Measurements from ENCODE around the gene MAP1LC3B. TPM values are rescaled to one million over a fixed set of nuclear protein-coding genes. Genes with fewer than 3 reads are reported as not detected.

MAP1LC3B gene
- total RNA-seq, 1 experiment from 2014 or later: 75.2 TPM

- CTCF ChIA-PET: no interaction called here
- no peak for ATAC-seq
- no peak for DNase-seq (ENCODE audit: low read depth, low spot score)
- in situ Hi-C loops (cut with HindIII; ENCODE audit: low pct_unique_long_range_greater_than_20kb, low sequenced_read_pairs) (no loop called here), intact Hi-C loops (cut with micrococcal nuclease; ENCODE audit: unreplicated experiment) (no loop called here)
- POLR2A ChIA-PET: no interaction called here
- Histone ChIP-seq H3K36me3 (ENCODE audit: control insufficient read depth, insufficient read depth, low read length) (peaks cover 23% of the 10 kb centered on the region), H3K27me3 (ENCODE audit: control insufficient read depth, insufficient read depth, low read length) (no peaks in the 10 kb centered on the region), H3K4me1 (ENCODE audit: control insufficient read depth, insufficient read depth, low read length) (no peaks in the 10 kb centered on the region), H3K27ac (ENCODE audit: low read length) (no peak overlapping the region), H3K9me3 (ENCODE audit: control insufficient read depth, insufficient read depth, low read depth, low read length) (no peaks in the 10 kb centered on the region), H3K4me3 (ENCODE audit: low read depth in 2 of 2, low read length in 2 of 2) (no peak overlapping the region)
- no peak for TF ChIP-seq SIN3A (IDR thresholded peaks at IDR 0.05; ENCODE audit: borderline replicate concordance, insufficient read depth, low read depth, low read length)
- no peak for TF ChIP-seq TCF7L2 (IDR thresholded peaks at IDR 0.05; ENCODE audit: low read depth, low read length)
- TF ChIP-seq POLR2AphosphoS5 (IDR thresholded peaks at IDR 0.05; ENCODE audit: low read depth, low read length): no peak
- TF ChIP-seq, protein P1, sequence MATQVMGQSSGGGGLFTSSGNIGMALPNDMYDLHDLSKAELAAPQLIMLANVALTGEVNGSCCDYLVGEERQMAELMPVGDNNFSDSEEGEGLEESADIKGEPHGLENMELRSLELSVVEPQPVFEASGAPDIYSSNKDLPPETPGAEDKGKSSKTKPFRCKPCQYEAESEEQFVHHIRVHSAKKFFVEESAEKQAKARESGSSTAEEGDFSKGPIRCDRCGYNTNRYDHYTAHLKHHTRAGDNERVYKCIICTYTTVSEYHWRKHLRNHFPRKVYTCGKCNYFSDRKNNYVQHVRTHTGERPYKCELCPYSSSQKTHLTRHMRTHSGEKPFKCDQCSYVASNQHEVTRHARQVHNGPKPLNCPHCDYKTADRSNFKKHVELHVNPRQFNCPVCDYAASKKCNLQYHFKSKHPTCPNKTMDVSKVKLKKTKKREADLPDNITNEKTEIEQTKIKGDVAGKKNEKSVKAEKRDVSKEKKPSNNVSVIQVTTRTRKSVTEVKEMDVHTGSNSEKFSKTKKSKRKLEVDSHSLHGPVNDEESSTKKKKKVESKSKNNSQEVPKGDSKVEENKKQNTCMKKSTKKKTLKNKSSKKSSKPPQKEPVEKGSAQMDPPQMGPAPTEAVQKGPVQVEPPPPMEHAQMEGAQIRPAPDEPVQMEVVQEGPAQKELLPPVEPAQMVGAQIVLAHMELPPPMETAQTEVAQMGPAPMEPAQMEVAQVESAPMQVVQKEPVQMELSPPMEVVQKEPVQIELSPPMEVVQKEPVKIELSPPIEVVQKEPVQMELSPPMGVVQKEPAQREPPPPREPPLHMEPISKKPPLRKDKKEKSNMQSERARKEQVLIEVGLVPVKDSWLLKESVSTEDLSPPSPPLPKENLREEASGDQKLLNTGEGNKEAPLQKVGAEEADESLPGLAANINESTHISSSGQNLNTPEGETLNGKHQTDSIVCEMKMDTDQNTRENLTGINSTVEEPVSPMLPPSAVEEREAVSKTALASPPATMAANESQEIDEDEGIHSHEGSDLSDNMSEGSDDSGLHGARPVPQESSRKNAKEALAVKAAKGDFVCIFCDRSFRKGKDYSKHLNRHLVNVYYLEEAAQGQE (IDR thresholded peaks at IDR 0.05; ENCODE audit: insufficient read depth in 1 of 2, low read depth in 2 of 2, low read length in 1 of 2): no peak
- TF ChIP-seq CTCF (IDR thresholded peaks at IDR 0.05): no peak
- BruUV-seq (replicated peaks): no TSS peak
These were observed 14.5 kb downstream of the MAP1LC3B start for GRCh38 chr16:87406495-87407088.

DNA sequence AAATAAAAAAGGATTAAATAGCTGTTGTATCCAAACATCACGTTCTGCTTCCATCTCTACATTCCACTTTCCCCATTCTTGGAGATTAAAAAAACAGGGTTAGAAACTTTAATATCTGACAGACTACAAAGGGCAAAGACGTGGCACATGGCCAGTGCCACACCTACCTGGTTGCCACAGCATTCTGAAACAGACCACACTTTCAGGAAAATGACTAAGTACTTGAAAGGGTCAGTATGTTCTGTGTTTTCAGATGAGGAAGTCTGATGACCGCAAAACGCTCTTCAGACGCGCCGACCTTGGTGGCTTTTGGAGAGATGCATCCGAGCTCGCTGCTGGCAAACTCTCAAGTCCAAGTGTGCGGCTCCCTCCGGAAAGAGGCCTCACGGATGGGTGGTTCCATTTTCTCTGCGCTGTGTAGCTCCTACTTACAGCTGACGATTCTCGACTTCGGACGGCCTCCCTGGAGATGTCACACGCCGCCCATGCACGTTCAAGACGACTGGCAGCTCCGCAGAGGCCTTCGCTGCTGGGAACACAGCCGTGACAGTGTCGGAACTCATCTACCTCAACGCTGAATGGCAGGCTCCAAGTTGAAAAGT is 15.5 kb downstream of the MAP1LC3B start:
- Histone ChIP-seq H3K4me3 (ENCODE audit: low read depth in 2 of 2, low read length in 2 of 2) (no peak overlapping the region), H3K4me1 (ENCODE audit: control insufficient read depth, insufficient read depth, low read length) (no peaks in the 10 kb centered on the region), H3K27me3 (ENCODE audit: control insufficient read depth, insufficient read depth, low read length) (no peaks in the 10 kb centered on the region), H3K9me3 (ENCODE audit: control insufficient read depth, insufficient read depth, low read depth, low read length) (no peaks in the 10 kb centered on the region), H3K27ac (ENCODE audit: low read length) (no peak overlapping the region), H3K36me3 (ENCODE audit: control insufficient read depth, insufficient read depth, low read length) (peaks cover 18% of the 10 kb centered on the region)
- in situ Hi-C loops (cut with HindIII; ENCODE audit: low pct_unique_long_range_greater_than_20kb, low sequenced_read_pairs): no loop called here
- intact Hi-C loops (cut with micrococcal nuclease; ENCODE audit: unreplicated experiment): no loop called here
- POLR2A ChIA-PET: no interaction called here
- CTCF ChIA-PET: no interaction called here
- ATAC-seq: no peak
- TF ChIP-seq TCF7L2 (IDR thresholded peaks at IDR 0.05; ENCODE audit: low read depth, low read length) (no peak), CTCF (IDR thresholded peaks at IDR 0.05) (no peak), POLR2AphosphoS5 (IDR thresholded peaks at IDR 0.05; ENCODE audit: low read depth, low read length) (no peak), SIN3A (IDR thresholded peaks at IDR 0.05; ENCODE audit: borderline replicate concordance, insufficient read depth, low read depth, low read length) (no peak)
- TF ChIP-seq, protein P1 (IDR thresholded peaks at IDR 0.05; ENCODE audit: insufficient read depth in 1 of 2, low read depth in 2 of 2, low read length in 1 of 2): no peak
- DNase-seq (ENCODE audit: low read depth, low spot score): no peak
- no TSS peak for BruUV-seq (replicated peaks)

All from Panc1 (cell line).